C4-2B (cell line): Measurements from ENCODE around the gene FOXF1.

Experiments
- H3K27ac ChIP-seq: fragments of 450-650 bp; 2 replicates; pipeline ENCODE4 v1.5.1; 2017
- ZFX ChIP-seq: fragments of 450-650 bp; IDR thresholded peaks from 2 replicates; pipeline ENCODE4 v1.6.1; 2017
- TF ChIP-seq, protein P1 (sequence below): fragments of 450-650 bp; conservative IDR thresholded peaks from 2 replicates; pipeline ENCODE4 v1.5.1; 2017; ENCODE audit warnings: mild to moderate bottlenecking

Gene FOXF1

DNA sequence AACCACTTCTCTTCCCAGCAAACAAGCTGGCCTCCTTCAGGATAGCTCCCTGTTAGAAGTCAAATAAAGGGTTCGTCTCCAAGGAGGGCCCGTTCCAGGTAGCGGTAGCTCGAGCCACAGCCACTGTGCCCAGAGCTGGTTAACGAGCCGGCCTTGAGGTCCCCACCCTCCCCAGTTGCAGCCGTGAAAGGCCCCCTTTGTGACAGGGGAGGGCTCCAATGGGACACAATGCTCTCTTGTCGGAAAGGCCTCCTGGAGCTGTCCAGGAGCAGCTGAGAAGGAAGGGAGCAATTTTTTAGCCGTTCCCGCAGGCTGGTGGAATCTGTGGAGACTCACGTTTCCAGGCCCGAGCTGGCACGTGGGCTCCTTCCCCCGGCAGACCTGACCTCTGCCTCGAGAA lies 29.9 kb upstream of the FOXF1 start:
- no peak overlapping the region for H3K27ac ChIP-seq
- TF ChIP-seq ZFX = no peak
- TF ChIP-seq, protein P1, sequence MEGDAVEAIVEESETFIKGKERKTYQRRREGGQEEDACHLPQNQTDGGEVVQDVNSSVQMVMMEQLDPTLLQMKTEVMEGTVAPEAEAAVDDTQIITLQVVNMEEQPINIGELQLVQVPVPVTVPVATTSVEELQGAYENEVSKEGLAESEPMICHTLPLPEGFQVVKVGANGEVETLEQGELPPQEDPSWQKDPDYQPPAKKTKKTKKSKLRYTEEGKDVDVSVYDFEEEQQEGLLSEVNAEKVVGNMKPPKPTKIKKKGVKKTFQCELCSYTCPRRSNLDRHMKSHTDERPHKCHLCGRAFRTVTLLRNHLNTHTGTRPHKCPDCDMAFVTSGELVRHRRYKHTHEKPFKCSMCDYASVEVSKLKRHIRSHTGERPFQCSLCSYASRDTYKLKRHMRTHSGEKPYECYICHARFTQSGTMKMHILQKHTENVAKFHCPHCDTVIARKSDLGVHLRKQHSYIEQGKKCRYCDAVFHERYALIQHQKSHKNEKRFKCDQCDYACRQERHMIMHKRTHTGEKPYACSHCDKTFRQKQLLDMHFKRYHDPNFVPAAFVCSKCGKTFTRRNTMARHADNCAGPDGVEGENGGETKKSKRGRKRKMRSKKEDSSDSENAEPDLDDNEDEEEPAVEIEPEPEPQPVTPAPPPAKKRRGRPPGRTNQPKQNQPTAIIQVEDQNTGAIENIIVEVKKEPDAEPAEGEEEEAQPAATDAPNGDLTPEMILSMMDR = no peak

DNA sequence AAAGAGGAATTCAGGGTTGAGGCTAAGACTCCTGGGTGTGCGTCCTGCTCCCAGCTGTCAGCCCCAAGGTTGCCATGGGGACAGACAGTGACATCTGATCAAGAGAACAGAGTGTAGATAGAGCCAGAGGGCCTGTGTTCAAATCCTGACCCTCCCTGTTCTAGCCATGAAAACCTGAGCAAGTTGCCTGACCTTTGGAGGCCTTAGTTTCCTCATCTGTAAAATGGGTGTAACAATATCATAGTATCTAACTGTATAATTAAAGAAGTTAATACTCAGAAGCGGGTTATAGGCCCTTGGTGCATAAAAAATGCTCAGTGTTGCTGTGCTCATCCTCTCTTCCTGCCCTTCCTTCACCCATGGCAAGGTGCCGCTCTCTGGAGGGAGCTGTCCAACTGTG lies 28.7 kb upstream of the FOXF1 start:
- TF ChIP-seq, protein P1 = no peak
- no peak for TF ChIP-seq ZFX

DNA sequence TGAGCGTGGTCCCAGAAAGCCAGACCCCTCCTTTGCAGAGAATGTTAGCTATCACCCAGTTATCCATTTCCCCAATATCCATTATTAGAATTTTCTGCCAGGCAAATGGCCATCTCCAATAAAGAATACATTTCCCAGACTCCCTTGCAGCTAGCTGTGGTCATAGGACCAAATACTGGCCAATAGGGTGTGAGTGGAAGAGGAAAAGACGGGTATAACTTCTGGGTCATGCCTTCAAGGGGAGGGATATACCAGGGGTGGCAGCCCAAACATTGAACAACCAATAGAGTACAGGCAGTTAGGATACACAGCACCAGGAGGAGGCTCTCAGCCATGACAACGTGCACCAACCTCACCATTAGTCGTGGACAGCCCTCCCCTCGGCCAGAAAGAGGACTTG lies 26.1 kb upstream of the FOXF1 start:
- no peak overlapping the region for H3K27ac ChIP-seq
- TF ChIP-seq, protein P1 = no peak
- no peak for TF ChIP-seq ZFX

More for the DNA sequence above, 28.7 kb upstream of the FOXF1 start:
- no peak overlapping the region for H3K27ac ChIP-seq

DNA sequence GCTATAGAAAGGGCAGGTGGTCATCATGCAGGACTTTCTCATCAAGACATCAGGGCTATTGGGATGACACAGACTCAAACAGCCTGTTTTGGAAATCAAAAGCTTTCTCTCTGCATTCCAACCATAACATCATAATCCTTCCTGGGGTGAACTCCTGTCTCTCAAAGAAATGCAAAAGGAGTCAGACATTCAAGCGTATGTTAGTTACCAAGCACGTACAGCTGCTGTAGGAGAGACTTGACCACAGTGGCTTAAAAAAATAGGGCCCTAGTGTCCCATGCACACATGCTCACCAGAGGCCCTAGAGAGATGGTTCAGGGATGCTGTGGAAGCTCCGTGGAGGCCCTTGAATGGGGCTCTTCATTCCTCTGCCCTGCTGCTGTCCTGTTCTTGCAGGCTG lies 24.6 kb upstream of the FOXF1 start:
- no peak overlapping the region for H3K27ac ChIP-seq
- TF ChIP-seq ZFX = no peak
- TF ChIP-seq, protein P1 = no peak

DNA sequence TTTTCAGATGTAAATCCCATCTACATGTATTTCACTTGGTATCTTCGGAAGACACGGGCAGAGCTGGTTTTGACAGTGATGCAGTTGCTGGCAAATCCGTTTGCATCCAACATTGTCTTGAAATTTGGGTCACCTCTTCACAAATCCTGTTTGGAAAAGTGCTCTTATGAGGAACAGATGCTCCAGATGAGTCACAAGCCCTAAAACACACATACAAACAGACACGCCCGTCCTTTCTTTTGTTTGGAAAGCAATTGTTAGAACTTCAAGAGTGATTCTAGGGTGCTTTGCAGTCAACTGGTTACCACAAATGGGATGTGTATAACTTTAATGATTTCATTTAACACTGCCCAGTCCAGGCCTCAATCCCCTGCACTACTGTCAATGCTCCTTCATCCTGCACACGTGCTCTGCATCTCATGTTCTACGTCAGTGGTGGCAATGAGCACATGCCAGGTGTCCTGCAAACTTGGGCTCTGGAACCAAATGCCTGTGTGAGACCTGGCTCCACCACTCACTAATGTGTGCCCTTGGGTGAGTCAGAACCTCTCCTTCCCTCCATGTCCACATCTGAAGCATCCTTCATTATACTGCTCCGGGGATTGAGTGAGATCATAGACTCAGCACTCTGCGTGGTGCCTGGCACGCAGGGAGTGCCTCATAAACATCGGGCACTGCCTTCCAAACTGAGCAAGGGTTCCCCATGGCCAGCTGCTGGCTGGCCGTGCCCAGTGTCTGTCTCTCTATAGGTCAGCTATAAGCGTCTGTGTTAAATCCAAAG lies 19.3 kb upstream of the FOXF1 start:
- no peak overlapping the region for H3K27ac ChIP-seq
- TF ChIP-seq ZFX = no peak
- TF ChIP-seq, protein P1 = no peak

DNA sequence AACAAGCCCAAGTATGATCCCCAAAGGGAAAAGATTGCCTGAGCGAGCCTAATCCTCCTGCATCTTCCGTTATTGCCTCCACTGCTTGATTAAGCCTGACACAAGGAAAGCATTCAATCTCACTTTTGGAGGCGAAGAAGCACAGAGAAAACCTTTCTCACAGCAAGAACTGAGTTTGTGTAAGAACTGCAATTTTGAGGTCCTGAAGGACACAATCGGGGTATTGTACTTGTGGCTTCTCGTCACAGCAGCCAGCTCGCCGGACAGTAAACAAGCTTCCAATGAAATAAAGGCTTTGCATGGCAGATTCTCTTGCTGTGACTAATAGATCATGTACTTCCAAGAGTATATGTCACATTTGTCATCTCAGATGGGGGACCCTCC lies 18.7 kb upstream of the FOXF1 start:
- TF ChIP-seq ZFX = no peak
- TF ChIP-seq, protein P1 = no peak
- H3K27ac ChIP-seq = no peak overlapping the region

DNA sequence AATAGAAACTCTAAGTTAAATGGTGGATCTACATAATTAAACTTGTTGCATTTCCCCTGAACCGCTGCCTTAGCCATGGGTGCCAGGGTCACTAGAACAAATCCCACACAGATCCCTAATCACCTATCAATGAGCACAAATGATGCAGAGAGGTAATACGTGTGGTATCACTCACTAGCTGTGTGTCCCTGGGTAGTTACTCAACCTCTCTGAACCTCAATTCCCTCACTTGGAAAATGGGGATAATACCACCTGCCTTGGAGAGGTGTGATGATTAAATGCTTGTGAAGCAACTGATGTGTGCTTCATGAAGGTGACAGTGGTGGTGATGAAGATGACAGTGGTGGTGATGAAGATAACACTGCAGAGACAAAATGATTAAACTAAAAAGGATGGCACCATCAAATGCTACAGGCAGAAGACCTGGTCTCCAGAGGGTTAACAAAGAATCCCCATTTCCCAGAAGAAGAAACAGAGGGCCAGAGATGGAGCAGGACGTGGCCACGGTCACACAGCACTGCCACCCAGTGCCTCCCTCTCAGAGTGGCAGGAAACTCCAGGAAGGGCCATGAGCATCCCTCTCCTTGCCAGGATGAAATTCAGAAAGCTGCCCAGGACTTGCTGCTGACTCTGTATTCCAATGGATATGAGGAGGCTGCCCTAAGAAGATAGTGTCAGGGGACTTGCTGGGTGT lies 17.9 kb upstream of the FOXF1 start:
- TF ChIP-seq, protein P1 = no peak
- no peak for TF ChIP-seq ZFX
- H3K27ac ChIP-seq = no peak overlapping the region
